Measurements from ENCODE around the gene MORN5. TPM values are rescaled to one million over a fixed set of nuclear protein-coding genes. Genes with fewer than 3 reads are reported as not detected.

The MORN5 gene
- total RNA-seq, 1 donor from 2014 or later = not detected

DNA sequence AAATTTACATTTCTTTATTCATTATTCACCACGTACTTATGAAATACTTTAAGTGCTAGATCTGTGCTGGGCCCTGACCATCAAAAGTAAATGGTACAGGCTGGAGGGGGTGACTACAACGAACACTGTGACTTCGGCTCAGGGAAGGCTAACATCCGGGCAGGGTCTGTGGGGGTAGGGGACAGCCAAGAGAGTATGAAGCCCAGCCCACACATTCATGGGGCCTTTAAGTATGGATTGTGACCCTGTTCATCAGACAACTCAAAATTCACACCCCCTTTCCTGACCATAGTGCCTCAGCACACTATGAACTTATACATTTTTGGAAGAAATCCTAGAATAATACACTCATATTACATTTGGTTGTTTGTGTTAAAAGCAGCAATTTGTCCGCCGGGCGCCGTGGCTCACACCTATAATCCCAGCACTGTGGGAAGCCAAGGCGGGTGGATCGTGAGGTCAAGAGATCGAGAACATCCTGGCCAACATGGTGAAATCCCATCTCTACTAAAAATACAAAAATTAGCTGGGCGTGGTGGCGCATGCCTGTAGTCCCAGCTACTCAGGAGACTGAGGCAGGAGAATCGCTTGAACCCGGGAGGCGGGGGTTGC, 33.3 kb downstream of the MORN5 start:
- Mint-ChIP-seq H3K4me1 (no peaks in the 10 kb centered on the region), H3K36me3 (ENCODE audit: low read depth) (no peaks in the 10 kb centered on the region), H3K9me3 (no peaks in the 10 kb centered on the region), H3K4me3 (no peak overlapping the region), H3K27ac (no peak overlapping the region), H3K27me3 (peaks cover 14% of the 10 kb centered on the region)
- CTCF ChIA-PET = no interaction called here
- intact Hi-C loops (cut with micrococcal nuclease) = no loop called here
- DNase-seq = no peak
- ATAC-seq (ENCODE audit: low read depth) = no peak
- TF ChIP-seq, protein P1, sequence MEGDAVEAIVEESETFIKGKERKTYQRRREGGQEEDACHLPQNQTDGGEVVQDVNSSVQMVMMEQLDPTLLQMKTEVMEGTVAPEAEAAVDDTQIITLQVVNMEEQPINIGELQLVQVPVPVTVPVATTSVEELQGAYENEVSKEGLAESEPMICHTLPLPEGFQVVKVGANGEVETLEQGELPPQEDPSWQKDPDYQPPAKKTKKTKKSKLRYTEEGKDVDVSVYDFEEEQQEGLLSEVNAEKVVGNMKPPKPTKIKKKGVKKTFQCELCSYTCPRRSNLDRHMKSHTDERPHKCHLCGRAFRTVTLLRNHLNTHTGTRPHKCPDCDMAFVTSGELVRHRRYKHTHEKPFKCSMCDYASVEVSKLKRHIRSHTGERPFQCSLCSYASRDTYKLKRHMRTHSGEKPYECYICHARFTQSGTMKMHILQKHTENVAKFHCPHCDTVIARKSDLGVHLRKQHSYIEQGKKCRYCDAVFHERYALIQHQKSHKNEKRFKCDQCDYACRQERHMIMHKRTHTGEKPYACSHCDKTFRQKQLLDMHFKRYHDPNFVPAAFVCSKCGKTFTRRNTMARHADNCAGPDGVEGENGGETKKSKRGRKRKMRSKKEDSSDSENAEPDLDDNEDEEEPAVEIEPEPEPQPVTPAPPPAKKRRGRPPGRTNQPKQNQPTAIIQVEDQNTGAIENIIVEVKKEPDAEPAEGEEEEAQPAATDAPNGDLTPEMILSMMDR (IDR thresholded peaks at IDR 0.05) = no peak
- POLR2A ChIA-PET = interaction anchor here (0.8 kb wide), 1 partner anchor 10 kb away, joined by 4 read pairs; no protein-coding TSS in a partner anchor

DNA sequence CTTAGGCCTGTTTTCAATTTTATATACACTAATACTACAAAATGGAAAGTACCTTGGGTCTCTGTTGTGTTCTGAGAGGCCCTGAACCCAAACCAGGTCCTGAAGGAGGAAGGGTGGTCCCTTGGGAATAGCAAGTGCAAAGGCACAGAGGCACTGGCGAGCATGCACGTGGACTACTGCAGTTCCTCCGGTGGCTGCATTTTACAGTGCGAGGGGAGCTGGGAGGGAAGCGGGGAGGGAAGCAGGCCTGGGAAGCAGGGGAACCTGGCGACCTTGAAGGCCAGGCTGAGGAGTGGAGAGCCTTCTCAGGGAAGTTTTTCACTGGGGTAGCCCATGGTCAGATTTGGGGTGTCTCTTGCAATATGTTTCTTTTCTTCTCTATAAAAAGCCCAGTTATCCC, 33.9 kb downstream of the MORN5 start:
- TF ChIP-seq, protein P1 (IDR thresholded peaks at IDR 0.05) = no peak
- CTCF ChIA-PET = no interaction called here
- Mint-ChIP-seq H3K27ac (no peak overlapping the region), H3K36me3 (ENCODE audit: low read depth) (no peaks in the 10 kb centered on the region), H3K4me1 (no peaks in the 10 kb centered on the region), H3K4me3 (no peak overlapping the region), H3K27me3 (peaks cover 16% of the 10 kb centered on the region), H3K9me3 (no peaks in the 10 kb centered on the region)
- ATAC-seq (ENCODE audit: low read depth) = no peak
- POLR2A ChIA-PET = no interaction called here
- DNase-seq = no peak
- intact Hi-C loops (cut with micrococcal nuclease) = no loop called here

DNA sequence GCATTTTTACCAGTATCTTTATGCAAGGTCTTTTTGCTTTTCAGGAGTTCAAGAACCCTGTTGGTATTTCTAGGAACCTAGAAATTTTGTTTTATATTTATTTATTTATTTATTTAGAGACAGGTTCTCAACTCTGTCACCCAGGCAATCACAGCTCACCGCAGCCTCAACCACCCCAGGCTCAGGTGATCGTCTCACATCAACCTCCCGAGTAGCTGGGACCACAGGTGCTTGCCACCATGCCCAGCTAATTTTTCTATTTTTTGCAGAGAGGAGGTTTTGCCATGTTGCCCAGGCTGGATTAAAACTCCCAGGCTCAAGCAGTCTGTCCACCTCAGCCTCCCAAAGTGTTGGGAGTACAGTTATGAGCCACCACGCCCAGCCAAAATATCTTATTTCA, 36.2 kb downstream of the MORN5 start:
- no peak overlapping the region for H3K27ac Mint-ChIP-seq
- intact Hi-C loops (cut with micrococcal nuclease) = no loop called here
- H3K9me3 Mint-ChIP-seq = no peaks in the 10 kb centered on the region
- ChIA-PET CTCF (no interaction called here), POLR2A (no interaction called here)
- no peaks in the 10 kb centered on the region for H3K4me1 Mint-ChIP-seq
- ATAC-seq (ENCODE audit: low read depth) (no peak), DNase-seq (no peak)
- H3K27me3 Mint-ChIP-seq = peaks cover 16% of the 10 kb centered on the region
- TF ChIP-seq, protein P1 (IDR thresholded peaks at IDR 0.05) = no peak
- H3K36me3 Mint-ChIP-seq (ENCODE audit: low read depth) = no peaks in the 10 kb centered on the region
- H3K4me3 Mint-ChIP-seq = no peak overlapping the region

DNA sequence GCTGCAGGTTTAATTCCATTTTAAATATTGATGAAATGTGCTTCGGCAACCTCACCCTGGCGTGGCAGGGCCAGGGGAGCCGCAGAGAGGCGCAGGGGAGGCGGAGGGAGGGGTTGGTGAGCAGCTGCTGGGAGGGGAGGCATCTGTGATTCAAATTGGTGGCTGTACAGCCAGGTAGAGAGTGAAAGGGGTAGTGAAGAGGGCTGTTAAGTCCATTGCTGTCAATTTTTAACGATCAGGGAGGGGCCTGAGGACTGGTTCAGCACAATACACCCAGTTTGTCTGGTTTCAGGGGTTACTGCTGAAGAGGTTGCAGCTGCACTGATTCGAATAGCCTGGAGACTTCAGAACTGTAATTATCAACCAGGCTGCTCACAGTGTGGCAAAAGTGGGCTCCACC, 37.7 kb downstream of the MORN5 start:
- intact Hi-C loops (cut with micrococcal nuclease) = no loop called here
- Mint-ChIP-seq H3K4me1 (no peaks in the 10 kb centered on the region), H3K9me3 (no peaks in the 10 kb centered on the region), H3K27ac (no peak overlapping the region), H3K4me3 (no peak overlapping the region), H3K27me3 (peaks cover 16% of the 10 kb centered on the region), H3K36me3 (ENCODE audit: low read depth) (no peaks in the 10 kb centered on the region)
- DNase-seq (no peak), ATAC-seq (ENCODE audit: low read depth) (no peak)
- ChIA-PET POLR2A (no interaction called here), CTCF (interaction anchor here (1.2 kb wide), 1 partner anchor 98 kb away, joined by 3 read pairs; no protein-coding TSS in a partner anchor)
- TF ChIP-seq, protein P1 (IDR thresholded peaks at IDR 0.05) = no peak

DNA sequence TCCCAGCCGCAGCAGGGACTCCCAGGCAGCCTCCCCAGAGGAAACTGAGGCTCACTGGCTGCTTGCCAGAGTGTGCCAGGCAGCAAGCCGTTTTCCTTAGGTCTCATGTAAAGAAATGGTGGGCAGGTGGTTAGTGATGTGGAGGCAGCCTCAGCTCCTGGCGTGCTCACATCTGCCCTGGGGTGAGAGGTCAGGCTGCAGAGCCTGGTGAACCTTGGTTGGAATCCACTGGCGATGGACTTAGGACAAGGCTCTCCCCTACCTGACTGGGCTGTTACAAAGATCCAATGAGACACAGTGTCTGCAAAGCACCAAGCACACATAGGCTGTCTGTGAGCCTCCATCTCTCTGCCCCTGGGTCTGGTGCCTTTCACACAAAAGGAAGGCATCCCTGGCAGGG, 38.2 kb downstream of the MORN5 start:
- CTCF ChIA-PET = interaction anchor here (1.2 kb wide), 1 partner anchor 99 kb away, joined by 3 read pairs; no protein-coding TSS in a partner anchor
- Mint-ChIP-seq H3K9me3 (no peaks in the 10 kb centered on the region), H3K4me1 (no peaks in the 10 kb centered on the region), H3K27me3 (peaks cover 16% of the 10 kb centered on the region), H3K27ac (no peak overlapping the region), H3K36me3 (ENCODE audit: low read depth) (no peaks in the 10 kb centered on the region), H3K4me3 (no peak overlapping the region)
- TF ChIP-seq, protein P1 (IDR thresholded peaks at IDR 0.05) = no peak
- intact Hi-C loops (cut with micrococcal nuclease) = no loop called here
- DNase-seq (no peak), ATAC-seq (ENCODE audit: low read depth) (no peak)
- POLR2A ChIA-PET = no interaction called here

Measured in activated B cell treated with CpG ODN at 0.5 μM for 24 hours (primary cell).